HCT116 (cell line): ENCODE measurements around the gene GGT7. TPM values are rescaled to one million over a fixed set of nuclear protein-coding genes. Genes with fewer than 3 reads are reported as not detected.

Experiments used
- ATAC-seq: fragments of 200-7000 bp; cut with Tn5 transposase; 2 replicates; pipeline ENCODE4 v1.9.1; 2020; ENCODE audit warnings: mild to moderate bottlenecking, moderate library complexity
- BruUV-seq: library from RNA; stranded (reverse); fragments of 400-500 nt; replicated peaks from 2 replicates; lab custom pipeline; 2021; lab: Mats Ljungman, UMichigan
- CTCF ChIA-PET: fragments of 300-600 bp; sonication (Branson Sonifier 250); formaldehyde crosslinking; loops from one replicate; lab custom pipeline; 2021; ENCODE audit warnings: antibody characterized with exemption; lab: Charles Lee
- POLR2A ChIA-PET: fragments of 300-600, 350-600 bp; sonication (Branson Sonifier 250); formaldehyde crosslinking; loops from one replicate; lab custom pipeline; 2021; ENCODE audit warnings: antibody characterized with exemption; lab: Charles Lee
- RAD21 ChIA-PET, 2 experiments: fragments of 300-600 bp; sonication (Branson Sonifier 250); formaldehyde crosslinking; loops; one replicate each; lab custom pipeline; 2023; ENCODE audit warnings: low total read pairs in 2 of 2; ENCODE audit not compliant: uncharacterized antibody in 2 of 2, unreplicated experiment in 2 of 2, low non-redundant PET in 1 of 2; lab: Charles Lee
- DNase-seq: peaks from one replicate; pipeline ENCODE4 v3.0.0-alpha.2; 2010; ENCODE audit warnings: low read depth, low spot score
- H2AFZ ChIP-seq: fragments of 200-600 bp; shearing (Covaris generic), sonication (generic); 2 replicates; pipeline ENCODE4 v1.6.1; 2017; ENCODE audit warnings: low read depth, mixed run types, mixed read lengths, antibody characterized with exemption, low read length; ENCODE audit not compliant: poor library complexity, severe bottlenecking
- H3K27ac ChIP-seq: 2 replicates; pipeline ENCODE4 v1.5.1; 2012; ENCODE audit warnings: low read depth, low read length
- H3K27me3 ChIP-seq: fragments of 200-600 bp; sonication (generic); 2 replicates; pipeline ENCODE4 v1.6.1; 2016; ENCODE audit warnings: mixed run types, low read length, mixed read lengths; ENCODE audit not compliant: insufficient read depth
- H3K36me3 ChIP-seq, 2 experiments: fragments of 200-500 bp in 1 of 2; fragments of 200-600 bp in 1 of 2; sonication (Bioruptor generic) in 1 of 2; sonication (generic) in 1 of 2; 2 replicates each; pipeline versions ENCODE4 v1.5.1 to v1.6.1; 2014 to 2016; ENCODE audit warnings: low read length in 2 of 2, inconsistent platforms in 1 of 2, mixed read lengths in 1 of 2, mixed run types in 1 of 2; ENCODE audit not compliant: insufficient read depth in 2 of 2, control insufficient read depth in 1 of 2
- H3K4me1 ChIP-seq, 2 experiments: fragments of 200-600 bp in 1 of 2; sonication (generic) in 1 of 2; 2 replicates each; pipeline versions ENCODE4 v1.5.1 to v1.6.1; 2012 to 2017; ENCODE audit warnings: low read length in 2 of 2, inconsistent platforms in 1 of 2, mild to moderate bottlenecking in 1 of 2, mixed read lengths in 1 of 2, mixed run types in 1 of 2, moderate library complexity in 1 of 2; ENCODE audit not compliant: insufficient read depth in 2 of 2, control insufficient read depth in 1 of 2
- H3K4me2 ChIP-seq: fragments of 200-600 bp; sonication (generic); 2 replicates; pipeline ENCODE4 v1.6.1; 2017; ENCODE audit warnings: mixed run types, low read length, mixed read lengths
- H3K4me3 ChIP-seq, 2 experiments: fragments of 200-600 bp in 1 of 2; sonication (generic) in 1 of 2; replicated peaks in 1 of 2; 2 replicates each; pipeline ENCODE4 v1.5.1; 2011 to 2016; ENCODE audit warnings: low read length in 2 of 2, control low read depth in 1 of 2, low read depth in 1 of 2, mild to moderate bottlenecking in 1 of 2, mixed read lengths in 1 of 2, mixed run types in 1 of 2
- H3K79me2 ChIP-seq: fragments of 200-600 bp; sonication (generic); 2 replicates; pipeline ENCODE4 v1.6.1; 2017; ENCODE audit warnings: mild to moderate bottlenecking, mixed run types, low read length, moderate library complexity, mixed read lengths; ENCODE audit not compliant: insufficient read depth
- H3K9ac ChIP-seq: fragments of 200-600 bp; sonication (generic); 2 replicates; pipeline ENCODE4 v1.6.1; 2016; ENCODE audit warnings: low read length, mixed read lengths
- H3K9me2 ChIP-seq: fragments of 200-600 bp; sonication (generic), shearing (Covaris generic); 2 replicates; pipeline ENCODE4 v1.6.1; 2017; ENCODE audit warnings: mixed run types, mild to moderate bottlenecking, moderate library complexity; ENCODE audit not compliant: insufficient read depth
- H3K9me3 ChIP-seq, 2 experiments: fragments of 200-500 bp in 1 of 2; fragments of 200-600 bp in 1 of 2; sonication (Bioruptor generic) in 1 of 2; sonication (generic) in 1 of 2; 2 replicates each; pipeline ENCODE4 v1.6.1; 2014 to 2017; ENCODE audit warnings: low read length in 2 of 2, mixed read lengths in 2 of 2, inconsistent platforms in 1 of 2, low read depth in 1 of 2, mild to moderate bottlenecking in 1 of 2, mixed run types in 1 of 2, moderate library complexity in 1 of 2; ENCODE audit not compliant: control insufficient read depth in 1 of 2, insufficient read depth in 1 of 2
- H4K20me1 ChIP-seq: fragments of 200-600 bp; sonication (generic), shearing (Covaris generic); 2 replicates; pipeline ENCODE4 v1.6.1; 2017; ENCODE audit warnings: mixed run types, mild to moderate bottlenecking, moderate library complexity; ENCODE audit not compliant: insufficient read depth
- ATF3 ChIP-seq: IDR thresholded peaks from 2 replicates; pipeline ENCODE4 v1.6.1; 2012
- CBX3 ChIP-seq: IDR thresholded peaks from 2 replicates; pipeline ENCODE4 v1.6.1; 2012; ENCODE audit warnings: low read depth
- CEBPB ChIP-seq: IDR thresholded peaks from 2 replicates; pipeline ENCODE4 v1.6.1; 2012; ENCODE audit warnings: low read depth
- CTCF ChIP-seq, 3 experiments: fragments of 200-600 bp in 1 of 3; sonication (generic) in 1 of 3; IDR thresholded peaks in 2 of 3; conservative IDR thresholded peaks in 1 of 3; 2 replicates each; pipeline ENCODE4 v1.5.1; 2012 to 2017; ENCODE audit warnings: low read depth in 2 of 3, low read length in 2 of 3, antibody characterized with exemption in 1 of 3, borderline replicate concordance in 1 of 3, control low read depth in 1 of 3, mild to moderate bottlenecking in 1 of 3, mixed read lengths in 1 of 3, mixed run types in 1 of 3, moderate library complexity in 1 of 3; ENCODE audit not compliant: insufficient read depth in 1 of 3
- EGR1 ChIP-seq: IDR thresholded peaks from 2 replicates; pipeline ENCODE4 v1.6.1; 2012; ENCODE audit warnings: low read depth
- ELF1 ChIP-seq: IDR thresholded peaks from 2 replicates; pipeline ENCODE4 v1.6.1; 2012; ENCODE audit warnings: low read depth, borderline replicate concordance
- EZH2 ChIP-seq: fragments of 200-600 bp; sonication (generic); IDR thresholded peaks from 2 replicates; pipeline ENCODE4 v1.6.1; 2017; ENCODE audit warnings: antibody characterized with exemption, mixed run types
- JUND ChIP-seq: IDR thresholded peaks from 2 replicates; pipeline ENCODE4 v1.6.1; 2012
- MAX ChIP-seq: IDR thresholded peaks from 2 replicates; pipeline ENCODE4 v1.6.1; 2012
- POLR2A ChIP-seq: IDR thresholded peaks from 2 replicates; pipeline ENCODE4 v1.7.0; 2011; ENCODE audit warnings: borderline replicate concordance; ENCODE audit not compliant: insufficient read depth, insufficient read length; ENCODE audit errors: extremely low read depth
- POLR2AphosphoS5 ChIP-seq: IDR thresholded peaks from 2 replicates; pipeline ENCODE4 v1.6.1; 2011; ENCODE audit warnings: mild to moderate bottlenecking, low read depth, low read length, moderate library complexity
- RAD21 ChIP-seq: IDR thresholded peaks from 2 replicates; pipeline ENCODE4 v1.6.1; 2012; ENCODE audit warnings: low read depth, mild to moderate bottlenecking
- SIN3A ChIP-seq: IDR thresholded peaks from 2 replicates; pipeline ENCODE4 v1.6.1; 2012; ENCODE audit warnings: low read depth
- SRF ChIP-seq: IDR thresholded peaks from 2 replicates; pipeline ENCODE4 v1.6.1; 2012; ENCODE audit warnings: low read depth
- TCF7L2 ChIP-seq: IDR thresholded peaks from 2 replicates; pipeline ENCODE4 v1.7.0; 2011; ENCODE audit warnings: borderline replicate concordance, inconsistent platforms; ENCODE audit not compliant: insufficient read depth, insufficient read length; ENCODE audit errors: extremely low read depth
- YY1 ChIP-seq: IDR thresholded peaks from 2 replicates; pipeline ENCODE4 v1.6.1; 2011; ENCODE audit warnings: low read length, low read depth, moderate library complexity, mild to moderate bottlenecking; ENCODE audit not compliant: insufficient replicate concordance; ENCODE audit errors: extremely low read depth
- ZNF274 ChIP-seq: fragments of 200-500 bp; sonication (Bioruptor generic); IDR thresholded peaks from 2 replicates; pipeline ENCODE4 v1.6.1; 2014; ENCODE audit warnings: mild to moderate bottlenecking, low read depth, low read length, inconsistent platforms
- intact Hi-C: fragments of 100-400 bp; cut with micrococcal nuclease; formaldehyde crosslinking; loops from 2 replicates; pipeline ENCODE4 v1.10.0; 2022
- total RNA-seq: library from RNA; stranded (reverse); gene quantifications from one replicate; pipeline ENCODE4 v1.2.1, GENCODE V29; 2021; ENCODE audit not compliant: unreplicated experiment

The GGT7 gene
- total RNA-seq, 1 experiment from 2014 or later: 9.4 TPM

GRCh38 chr20:34859826-34860545 lies 12.7 kb downstream of the GGT7 start:
- DNase-seq (no peak), ATAC-seq (no peak)
- no peaks in the 10 kb centered on the region for H3K27me3 ChIP-seq
- TF ChIP-seq RAD21: no peak
- TF ChIP-seq TCF7L2: no peak
- TF ChIP-seq EGR1: no peak
- no peak for TF ChIP-seq JUND
- no peak for TF ChIP-seq SIN3A
- no peak for TF ChIP-seq CBX3
- TF ChIP-seq YY1: no peak
- TF ChIP-seq POLR2AphosphoS5: no peak
- TF ChIP-seq POLR2A: no peak
- peaks cover 0 to 2% of the 10 kb centered on the region in 2 experiments; a peak in 1 of 4 replicates for H3K36me3 ChIP-seq
- no peak overlapping the region for H3K4me2 ChIP-seq
- no peak overlapping the region for H3K9ac ChIP-seq
- POLR2A ChIA-PET: no interaction called here
- H3K9me3 ChIP-seq: no peaks in the 10 kb centered on the region
- no TSS peak for BruUV-seq
- H4K20me1 ChIP-seq: no peaks in the 10 kb centered on the region
- H3K4me1 ChIP-seq: no peaks in the 10 kb centered on the region
- no peaks in the 10 kb centered on the region for H3K9me2 ChIP-seq
- RAD21 ChIA-PET: no interaction called here
- no peak overlapping the region for H2AFZ ChIP-seq
- no peaks in the 10 kb centered on the region for H3K79me2 ChIP-seq
- CTCF ChIA-PET: no interaction called here
- no peak overlapping the region for H3K27ac ChIP-seq
- intact Hi-C loops: no loop called here
- H3K4me3 ChIP-seq: no peak overlapping the region

GRCh38 chr20:34859367-34859766 lies 13.3 kb downstream of the GGT7 start:
- Histone ChIP-seq H3K36me3 (peaks cover 0 to 2% of the 10 kb centered on the region in 2 experiments; a peak in 1 of 4 replicates), H3K9me3 (no peaks in the 10 kb centered on the region), H3K9ac (no peak overlapping the region), H3K27me3 (no peaks in the 10 kb centered on the region), H3K9me2 (no peaks in the 10 kb centered on the region), H3K79me2 (no peaks in the 10 kb centered on the region), H3K4me1 (no peaks in the 10 kb centered on the region), H3K27ac (no peak overlapping the region), H4K20me1 (no peaks in the 10 kb centered on the region), H3K4me2 (no peak overlapping the region), H3K4me3 (no peak overlapping the region), H2AFZ (no peak overlapping the region)
- CTCF ChIA-PET: no interaction called here
- BruUV-seq: no TSS peak
- POLR2A ChIA-PET: no interaction called here
- RAD21 ChIA-PET: no interaction called here
- intact Hi-C loops: no loop called here
- DNase-seq (no peak), ATAC-seq (no peak)
- no peak for TF ChIP-seq SRF
- no peak for TF ChIP-seq CEBPB
- no peak for TF ChIP-seq SIN3A
- no peak for TF ChIP-seq MAX
- no peak for TF ChIP-seq YY1
- TF ChIP-seq RAD21: no peak
- no peak for TF ChIP-seq ATF3
- no peak for TF ChIP-seq TCF7L2
- TF ChIP-seq POLR2AphosphoS5: no peak
- TF ChIP-seq CTCF (IDR thresholded peaks at IDR 0.05 in 2 of 3, conservative IDR thresholded peaks at IDR 0.05 in 1 of 3; ENCODE audit: borderline replicate concordance in 1 of 3, insufficient read depth in 1 of 3, low read depth in 2 of 3, low read length in 2 of 3): no peak
- no peak for TF ChIP-seq ZNF274
- TF ChIP-seq EZH2: no peak
- TF ChIP-seq JUND: no peak
- TF ChIP-seq ELF1: no peak
